Heart left ventricle (tissue), 16 donors: Measurements from ENCODE around the gene C16orf96. TPM values are rescaled to one million over a fixed set of nuclear protein-coding genes. Genes with fewer than 3 reads are reported as not detected.
A peak's percentile ranks its signal among the peaks of the same experiment; 100 is the strongest.

ENCODE experiments used
- ATAC-seq, 4 donors: fragments of 200-7000 bp; cut with Tn5 transposase; one replicate each; pipeline ENCODE4 v1.9.1; 2020 to 2022; ENCODE audit warnings: moderate library complexity in 4 of 4, mild to moderate bottlenecking in 3 of 4, moderate number of reproducible peaks in 1 of 4
- DNase-seq, 5 donors: peaks; one replicate each; pipeline ENCODE4 v3.0.0-alpha.2; 2020
- H3K27ac ChIP-seq, 12 donors: fragments of 200-600 bp; sonication (generic) in 4 of 12; one replicate each; pipeline versions ENCODE4 v1.5.0 to v1.8.0; 2016 to 2022; ENCODE audit warnings: mild to moderate bottlenecking in 2 of 12
- H3K27me3 ChIP-seq, 9 donors: fragments of 200-600 bp; sonication (generic) in 2 of 9; one replicate each; pipeline versions ENCODE4 v1.5.1 to v1.8.0; 2016 to 2022; ENCODE audit warnings: mild to moderate bottlenecking in 3 of 9
- H3K36me3 ChIP-seq, 9 donors: fragments of 200-600 bp; sonication (generic) in 2 of 9; one replicate each; pipeline versions ENCODE4 v1.5.0 to v1.8.0; 2018 to 2022; ENCODE audit warnings: mild to moderate bottlenecking in 2 of 9
- H3K4me1 ChIP-seq, 12 donors: fragments of 200-600 bp; sonication (generic) in 4 of 12; one replicate each; pipeline versions ENCODE4 v1.5.0 to v1.8.0; 2016 to 2022; ENCODE audit warnings: mild to moderate bottlenecking in 3 of 12
- H3K4me3 ChIP-seq, 12 donors: fragments of 200-600 bp; sonication (generic) in 4 of 12; one replicate each; pipeline versions ENCODE4 v1.5.0 to v1.8.0; 2017 to 2022; ENCODE audit warnings: mild to moderate bottlenecking in 9 of 12, moderate library complexity in 4 of 12
- H3K9me3 ChIP-seq, 12 donors: fragments of 200-600 bp; sonication (generic) in 4 of 12; one replicate each; pipeline versions ENCODE4 v1.5.0 to v1.8.0; 2016 to 2022; ENCODE audit warnings: mild to moderate bottlenecking in 1 of 12
- CTCF ChIP-seq, 12 donors: fragments of 200-600 bp; sonication (generic) in 4 of 12; IDR thresholded peaks; one replicate each; pipeline versions ENCODE4 v1.5.0 to v1.8.0; 2018 to 2022; ENCODE audit warnings: antibody characterized with exemption in 12 of 12, mild to moderate bottlenecking in 5 of 12
- POLR2A ChIP-seq, 2 donors: fragments of 450-650 bp; IDR thresholded peaks; one replicate each; pipeline ENCODE4 v1.6.1; 2017; ENCODE audit warnings: antibody characterized with exemption in 2 of 2, mild to moderate bottlenecking in 2 of 2, moderate library complexity in 2 of 2
- WGBS, 4 donors: extraction: QIAGEN DNeasy Blood & Tissue Kit in 2 of 4; methylation state at CpG; one replicate each; pipeline versions ENCODE4 v1.1.5 to v1.1.7; 2013 to 2018; 5-methylcytosine and 5-hydroxymethylcytosine counted together
- intact Hi-C, 10 donors: fragments of 100-400 bp; cut with DNase I; formaldehyde crosslinking; loops; one replicate each; pipeline versions ENCODE4 v1.11.1 to v1.14.2; 2022
- polyA plus RNA-seq, 2 donors: library from polyadenylated mRNA; stranded (reverse); fragments of 200-250 nt; gene quantifications; one replicate each; pipeline ENCODE4 v1.2.3, GENCODE V29; 2013
- total RNA-seq, 9 donors: library from RNA; depleted of rRNA in 2 of 9; stranded (reverse); fragments of >200 nt in 2 of 9; fragmentation: NEBNext Ultra II Directional in 3 of 9; extraction: Animal tissue kit (Norgen Biotek cat#: 25700) in 3 of 9; gene quantifications; one replicate each; pipeline versions ENCODE4 v1.1.0 to v1.2.4, GENCODE V29; 2016 to 2023
- donor health status: ischemic (EF 13 %, LVEDD 7.1; RV severe dilation, severe dysfunction).
- donor health status: healthy with polysubstance abuse.
- donor health status: DM: no; HTN: yes; CAD: no.
- donor health status: DM: no; HTN: no; CAD: no.
- donor health status: ischemic (EF 25% LVEDD 6.9; RV normal size, moderate dysfunction).
- donor health status: ischemic (EF 25% LVEDD 5.7; RV mildly dilated, moderate dysfunction).
- donor health status: healthy.
- donor health status: DM: yes; HTN: yes; CAD: no.
- donor health status: ischemic (EF 35%, LVEDD 5.7; RV mildly dilated, moderate dysfunction).
- donor health status: nonischemic (EF 11% LVEDD 7.7; RV severe dilation, severe dysfunction).
- donor health status: DM: yes; HTN: yes; CAD: no.
- donor health status: PGD.
- donor health status: ischemic (EF 29% LVEDD 5.4; RV normal size, mild dysfunction).
- donor health status: nonischemic (EF 23%, LVEDD 6.1; RV moderate dilation, normal function).

The C16orf96 gene
- total and polyA plus RNA-seq, 11 donors, result 0.01 to 0.19 (median 0.13) TPM; not detected in 2

GRCh38 chr16:4618645-4619418 is 62.7 kb downstream of the C16orf96 start:
- 84 to 91% (median 87%) methylated on average over 7 to 8 of the region's 8 CpGs for WGBS, 4 donors
- intact Hi-C loops, result loop anchor here in 1 of 10 donors (5.0 kb wide), 3 partner anchors 82 to 338 kb away; partner anchors contain the start of genes CDIP1, SEC14L5 and ZNF500
- H3K9me3 ChIP-seq, result no peaks in the 10 kb centered on the region
- DNase-seq (no peak), ATAC-seq (no peak)
- H3K4me1 ChIP-seq, result peaks cover 0 to 34% (median 22%) of the 10 kb centered on the region in 12 donors
- TF ChIP-seq POLR2A (IDR thresholded peaks at IDR 0.05), result no peak
- TF ChIP-seq CTCF (IDR thresholded peaks at IDR 0.05), result no peak
- no peak overlapping the region for H3K4me3 ChIP-seq
- no peak overlapping the region for H3K27ac ChIP-seq
- H3K27me3 ChIP-seq, result no peaks in the 10 kb centered on the region
- H3K36me3 ChIP-seq, result no peaks in the 10 kb centered on the region

- intact Hi-C loops, result loop anchor here in 2 of 10 donors (5.0 to 10.0 kb wide), 2 partner anchors 69 to 331 kb away; partner anchors contain the start of genes NUDT16L1 (in 1 of the 2) and SEC14L5 (in 1 of the 2)
- TF ChIP-seq CTCF (IDR thresholded peaks at IDR 0.05) (no peak), POLR2A (IDR thresholded peaks at IDR 0.05) (no peak)
- Histone ChIP-seq H3K9me3 (no peaks in the 10 kb centered on the region), H3K4me3 (peak overlapping the region in 1 of 12 donors; percentile 99), H3K27me3 (no peaks in the 10 kb centered on the region), H3K27ac (peak overlapping the region in 2 of 12 donors; percentile 97 to 99), H3K36me3 (no peaks in the 10 kb centered on the region), H3K4me1 (peaks cover 0 to 28% (median 16%) of the 10 kb centered on the region in 12 donors)
- no peak for ATAC-seq
- no peak for DNase-seq
- WGBS, 4 donors, result 78 to 82% (median 79%) methylated on average over 7 of the region's 7 CpGs
These were observed 67.5 kb downstream of the C16orf96 start for GRCh38 chr16:4623593-4623992.

- H3K4me3 ChIP-seq, result peak within 1 kb of the TSS; percentile 70 to 100 (median 98)
These were observed 68.1 kb downstream of the C16orf96 start, which contains the start of gene MGRN1 for GRCh38 chr16:4624015-4624826. Gene MGRN1 (plus strand): TSS chr16:4624826. CDS start chr16:4624961, 135 bp downstream.

More at GRCh38 chr16:4624015-4624826, 68.1 kb downstream of the C16orf96 start, which contains the start of gene MGRN1:
- Histone ChIP-seq H3K27ac (peak within 1 kb of the TSS; percentile 84 to 99 (median 94)), H3K9me3 (no peaks in the 10 kb centered on the region), H3K36me3 (no peaks in the 10 kb centered on the region), H3K4me1 (peaks cover 0 to 28% (median 16%) of the 10 kb centered on the region in 12 donors), H3K27me3 (no peaks in the 10 kb centered on the region)
- TF ChIP-seq CTCF (IDR thresholded peaks at IDR 0.05), result peak; percentile 86 to 99 (median 92)
- no peak for TF ChIP-seq POLR2A (IDR thresholded peaks at IDR 0.05)
- DNase-seq (peak; percentile 94 to 97 (median 97)), ATAC-seq (peak; percentile 98 to 99 (median 98))
- WGBS, 4 donors, result 6 to 10% (median 9%) methylated on average over 34 to 42 of the region's 42 CpGs
- intact Hi-C loops, result loop anchor here in 3 of 10 donors (1.0 to 10.0 kb wide), 3 partner anchors 8 to 331 kb away; partner anchors contain the start of genes NUDT16L1 (in 1 of the 3) and SEC14L5 (in 1 of the 3)
